NCI-H2029 (cell line): ENCODE results near the gene RNF144A.
A peak's percentile ranks its signal among the peaks of the same experiment; 100 is the strongest.

Experiments used
- DNase-seq: peaks from one replicate; lab custom pipeline; 2025; lab: John Stamatoyannopoulos, UW

Gene RNF144A

GRCh38 chr2:6909431-6910385 is 7.5 kb upstream of the RNF144A start:
- no peak for DNase-seq

- DNase-seq, result no peak
Observed at GRCh38 chr2:6911721-6912120, 5.5 kb upstream of the RNF144A start.

GRCh38 chr2:6913415-6914157 is 3.6 kb upstream of the RNF144A start:
- DNase-seq, result no peak

GRCh38 chr2:6914828-6915227 is 2.4 kb upstream of the RNF144A start:
- peak; percentile 11 for DNase-seq

GRCh38 chr2:6915399-6915798 is 1.8 kb upstream of the RNF144A start:
- DNase-seq, result no peak

- no peak for DNase-seq
Observed at GRCh38 chr2:6916224-6916623, 988 bp upstream of the RNF144A start.

GRCh38 chr2:6916736-6917070 is 509 bp upstream of the RNF144A start:
- no peak for DNase-seq

- DNase-seq, result no peak
Observed at GRCh38 chr2:6917761-6918421, 679 bp downstream of the RNF144A start.

GRCh38 chr2:6919901-6920742 is 2.9 kb downstream of the RNF144A start:
- DNase-seq, result no peak

- DNase-seq, result no peak
Observed at GRCh38 chr2:6920743-6921064, 3.5 kb downstream of the RNF144A start.

GRCh38 chr2:6921321-6921922 is 4.2 kb downstream of the RNF144A start:
- no peak for DNase-seq

GRCh38 chr2:6922201-6922656 is 5.0 kb downstream of the RNF144A start:
- DNase-seq, result no peak

GRCh38 chr2:6923319-6923718 is 6.1 kb downstream of the RNF144A start:
- DNase-seq, result no peak

GRCh38 chr2:6924101-6924923 is 7.1 kb downstream of the RNF144A start:
- no peak for DNase-seq

- no peak for DNase-seq
Observed at GRCh38 chr2:6924924-6925409, 7.8 kb downstream of the RNF144A start.

- no peak for DNase-seq
Observed at GRCh38 chr2:6926071-6926732, 9.0 kb downstream of the RNF144A start.

- DNase-seq, result no peak
Observed at GRCh38 chr2:6927186-6927585, 10.0 kb downstream of the RNF144A start.

- DNase-seq, result no peak
Observed at GRCh38 chr2:6927753-6928152, 10.5 kb downstream of the RNF144A start.

- DNase-seq, result no peak
Observed at GRCh38 chr2:6928452-6928851, 11.2 kb downstream of the RNF144A start.
